GM12873 (cell line): Measurements from ENCODE around the gene MARCHF4.

Experiments used
- CTCF ChIP-seq: IDR thresholded peaks from 2 replicates; pipeline ENCODE4 v1.5.1; 2012; ENCODE audit warnings: low read depth, mild to moderate bottlenecking, moderate library complexity, low read length, control low read depth; ENCODE audit not compliant: insufficient read depth; ENCODE audit errors: missing control alignments

MARCHF4 gene

GRCh38 chr2:216346781-216347180 lies 25.5 kb downstream of the MARCHF4 start:
- TF ChIP-seq CTCF = no peak

- no peak for TF ChIP-seq CTCF
These were observed 26.4 kb downstream of the MARCHF4 start for GRCh38 chr2:216345846-216346245.

- TF ChIP-seq CTCF = no peak
These were observed 27.4 kb downstream of the MARCHF4 start for GRCh38 chr2:216344950-216345300.

GRCh38 chr2:216344206-216344949 lies 27.9 kb downstream of the MARCHF4 start:
- no peak for TF ChIP-seq CTCF

- TF ChIP-seq CTCF = no peak
These were observed 28.9 kb downstream of the MARCHF4 start for GRCh38 chr2:216343221-216343980.

- TF ChIP-seq CTCF = no peak
These were observed 31.2 kb downstream of the MARCHF4 start for GRCh38 chr2:216341121-216341520.

GRCh38 chr2:216340280-216340631 lies 32.0 kb downstream of the MARCHF4 start:
- no peak for TF ChIP-seq CTCF
